Mesothelial cell of epicardium (in vitro differentiated cells): Measurements from ENCODE around the gene APBB1IP. TPM values are rescaled to one million over a fixed set of nuclear protein-coding genes. Genes with fewer than 3 reads are reported as not detected.
"Not testable (repeated sequence)": the region's sequence is repeated elsewhere in the genome, so short reads cannot be mapped to it uniquely, and the experiment has no call there.

ENCODE experiments used
- DNase-seq, 2 experiments: peaks; one replicate each; pipeline ENCODE4 v3.0.0; 2021; ENCODE audit warnings: low spot score in 2 of 2; ENCODE audit not compliant: unreplicated experiment in 2 of 2
- H3K27ac Mint-ChIP-seq: 2 replicates; pipeline ENCODE4 v1.8.0; 2021; ENCODE audit warnings: mixed read lengths
- H3K27me3 Mint-ChIP-seq: 2 replicates; pipeline ENCODE4 v1.8.0; 2021; ENCODE audit warnings: low read depth, mixed read lengths
- H3K36me3 Mint-ChIP-seq: 2 replicates; pipeline ENCODE4 v1.8.0; 2021; ENCODE audit warnings: mixed read lengths
- H3K4me1 Mint-ChIP-seq: 2 replicates; pipeline ENCODE4 v1.8.0; 2021; ENCODE audit warnings: mixed read lengths
- H3K4me3 Mint-ChIP-seq: 2 replicates; pipeline ENCODE4 v1.8.0; 2021; ENCODE audit warnings: mild to moderate bottlenecking, moderate library complexity, mixed read lengths
- H3K9me3 Mint-ChIP-seq: 2 replicates; pipeline ENCODE4 v1.8.0; 2021; ENCODE audit warnings: mixed read lengths
- total RNA-seq: library from RNA; stranded (reverse); gene quantifications from 3 replicates; pipeline ENCODE4 v1.2.1, GENCODE V29; 2021
- TF ChIP-seq, protein P1 (sequence below): fragments of 200-600 bp; sonication (generic); IDR thresholded peaks from one replicate; pipeline ENCODE4 v1.5.0; 2021; ENCODE audit warnings: antibody characterized with exemption; ENCODE audit not compliant: unreplicated experiment

Gene APBB1IP
- total RNA-seq, 1 donor from 2014 or later = 0.22 TPM

DNA sequence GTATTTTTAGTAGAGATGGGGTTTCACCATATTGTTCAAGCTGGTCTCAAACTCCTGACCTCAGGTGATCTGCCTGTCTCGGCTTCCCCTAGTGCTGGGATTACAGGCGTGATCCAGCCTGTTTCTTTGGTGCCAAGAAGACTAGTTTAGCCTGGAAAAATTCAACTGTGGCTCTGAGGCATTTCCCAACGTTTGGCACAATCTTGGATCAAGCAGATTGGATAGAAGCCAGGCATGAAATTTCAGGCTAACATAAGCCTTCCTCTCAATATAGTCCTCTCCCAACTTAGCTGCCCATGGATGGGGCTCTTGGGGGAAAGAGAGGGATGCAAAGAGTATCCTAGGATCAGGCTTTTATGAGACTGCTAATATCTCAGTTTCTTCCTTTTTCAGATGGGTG lies 53.8 kb downstream of the APBB1IP start:
- H3K27ac Mint-ChIP-seq = no peak overlapping the region
- DNase-seq = no peak
- H3K4me3 Mint-ChIP-seq = no peak overlapping the region
- TF ChIP-seq, protein P1, sequence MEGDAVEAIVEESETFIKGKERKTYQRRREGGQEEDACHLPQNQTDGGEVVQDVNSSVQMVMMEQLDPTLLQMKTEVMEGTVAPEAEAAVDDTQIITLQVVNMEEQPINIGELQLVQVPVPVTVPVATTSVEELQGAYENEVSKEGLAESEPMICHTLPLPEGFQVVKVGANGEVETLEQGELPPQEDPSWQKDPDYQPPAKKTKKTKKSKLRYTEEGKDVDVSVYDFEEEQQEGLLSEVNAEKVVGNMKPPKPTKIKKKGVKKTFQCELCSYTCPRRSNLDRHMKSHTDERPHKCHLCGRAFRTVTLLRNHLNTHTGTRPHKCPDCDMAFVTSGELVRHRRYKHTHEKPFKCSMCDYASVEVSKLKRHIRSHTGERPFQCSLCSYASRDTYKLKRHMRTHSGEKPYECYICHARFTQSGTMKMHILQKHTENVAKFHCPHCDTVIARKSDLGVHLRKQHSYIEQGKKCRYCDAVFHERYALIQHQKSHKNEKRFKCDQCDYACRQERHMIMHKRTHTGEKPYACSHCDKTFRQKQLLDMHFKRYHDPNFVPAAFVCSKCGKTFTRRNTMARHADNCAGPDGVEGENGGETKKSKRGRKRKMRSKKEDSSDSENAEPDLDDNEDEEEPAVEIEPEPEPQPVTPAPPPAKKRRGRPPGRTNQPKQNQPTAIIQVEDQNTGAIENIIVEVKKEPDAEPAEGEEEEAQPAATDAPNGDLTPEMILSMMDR = no peak
- H3K9me3 Mint-ChIP-seq = peaks cover 15% of the 10 kb centered on the region
- H3K4me1 Mint-ChIP-seq = peaks cover 7% of the 10 kb centered on the region
- no peaks in the 10 kb centered on the region for H3K27me3 Mint-ChIP-seq
- H3K36me3 Mint-ChIP-seq = no peaks in the 10 kb centered on the region

DNA sequence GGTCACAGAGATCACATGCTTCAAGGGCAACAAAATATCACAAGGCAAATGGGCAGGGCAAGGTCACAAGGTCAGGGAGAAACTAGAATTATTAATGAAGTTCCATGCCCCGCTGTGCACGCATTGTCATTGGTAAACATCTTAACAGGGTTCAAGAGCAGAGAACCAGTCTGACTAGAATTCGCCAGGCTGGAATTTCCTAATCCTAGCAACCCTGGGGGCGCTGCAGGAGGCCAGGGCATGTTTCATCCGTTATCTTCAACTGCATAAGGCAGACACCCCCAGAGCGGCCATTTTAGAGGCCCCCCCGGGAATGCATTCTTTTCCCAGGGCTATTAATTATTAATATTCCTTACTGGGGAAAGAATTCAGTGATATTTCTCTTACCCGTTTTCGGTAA lies 54.6 kb downstream of the APBB1IP start:
- not testable (repeated sequence) for H3K27me3 Mint-ChIP-seq, H3K4me1 Mint-ChIP-seq, H3K27ac Mint-ChIP-seq, DNase-seq, H3K4me3 Mint-ChIP-seq, H3K36me3 Mint-ChIP-seq
- H3K9me3 Mint-ChIP-seq = peaks cover 15% of the 10 kb centered on the region

DNA sequence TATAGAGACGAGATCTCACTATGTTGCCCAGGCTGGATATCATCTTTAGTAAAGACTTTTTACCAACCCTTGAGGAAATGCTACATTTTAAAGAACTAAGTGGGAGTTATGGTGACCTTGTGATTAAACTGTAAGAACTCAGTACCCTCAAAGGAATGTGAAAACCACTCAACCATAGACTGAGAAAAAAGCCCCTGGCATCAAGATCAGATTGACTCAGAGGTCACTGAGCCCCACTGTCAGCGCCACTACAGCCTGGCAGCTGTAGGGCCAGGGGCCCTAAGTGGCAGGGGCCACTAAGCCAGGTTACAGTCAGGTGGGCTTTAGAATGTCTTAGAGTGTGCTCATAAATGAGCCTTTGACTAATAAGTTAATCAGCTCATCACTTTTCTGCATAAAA lies 55.9 kb downstream of the APBB1IP start:
- Mint-ChIP-seq H3K9me3 (peaks cover 15% of the 10 kb centered on the region), H3K4me3 (no peak overlapping the region), H3K4me1 (no peaks in the 10 kb centered on the region), H3K27ac (no peak overlapping the region), H3K27me3 (no peaks in the 10 kb centered on the region), H3K36me3 (no peaks in the 10 kb centered on the region)
- TF ChIP-seq, protein P1 = no peak
- no peak for DNase-seq

DNA sequence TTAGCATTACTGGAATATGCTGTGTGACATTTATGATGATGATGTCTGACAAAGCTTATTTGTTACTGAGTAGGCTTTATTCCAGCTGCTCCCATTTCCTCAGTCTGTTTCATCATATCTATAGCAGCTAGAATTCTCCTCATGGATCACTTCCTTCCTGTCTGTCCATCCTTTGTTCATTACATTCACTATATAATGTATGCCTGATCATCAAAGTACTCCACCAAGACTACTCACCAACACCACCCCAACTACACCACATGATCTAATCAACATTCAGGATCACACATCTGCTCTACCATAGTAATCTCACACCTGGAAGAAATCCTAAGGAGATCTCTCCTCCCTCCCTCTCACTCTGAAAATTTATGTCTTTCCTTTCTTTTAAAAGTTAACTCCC lies 61.3 kb downstream of the APBB1IP start:
- Mint-ChIP-seq H3K27me3 (no peaks in the 10 kb centered on the region), H3K9me3 (no peaks in the 10 kb centered on the region), H3K36me3 (no peaks in the 10 kb centered on the region), H3K4me1 (no peaks in the 10 kb centered on the region), H3K27ac (no peak overlapping the region), H3K4me3 (no peak overlapping the region)
- no peak for DNase-seq
- TF ChIP-seq, protein P1 = no peak

DNA sequence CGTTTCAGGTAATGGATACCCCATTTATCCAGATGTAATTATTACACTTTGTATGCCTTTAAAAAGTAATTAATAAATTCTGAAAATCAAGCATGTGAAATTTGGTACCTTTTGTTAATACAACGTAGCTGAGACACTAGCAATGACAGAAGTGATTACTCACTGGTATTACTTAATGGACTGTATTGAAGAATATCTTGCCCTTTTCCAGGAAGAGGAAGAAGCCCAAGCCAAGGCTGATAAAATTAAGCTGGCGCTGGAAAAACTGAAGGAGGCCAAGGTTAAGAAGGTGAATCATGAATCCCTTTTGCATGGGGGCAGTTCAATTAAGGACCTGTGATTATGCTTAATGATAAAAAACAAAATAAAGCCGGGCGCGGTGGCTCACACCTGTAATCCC lies 64.8 kb downstream of the APBB1IP start:
- no peaks in the 10 kb centered on the region for H3K27me3 Mint-ChIP-seq
- no peak overlapping the region for H3K4me3 Mint-ChIP-seq
- no peaks in the 10 kb centered on the region for H3K36me3 Mint-ChIP-seq
- no peak overlapping the region for H3K27ac Mint-ChIP-seq
- peaks cover 10% of the 10 kb centered on the region for H3K4me1 Mint-ChIP-seq
- TF ChIP-seq, protein P1 = no peak
- no peaks in the 10 kb centered on the region for H3K9me3 Mint-ChIP-seq
- no peak for DNase-seq

DNA sequence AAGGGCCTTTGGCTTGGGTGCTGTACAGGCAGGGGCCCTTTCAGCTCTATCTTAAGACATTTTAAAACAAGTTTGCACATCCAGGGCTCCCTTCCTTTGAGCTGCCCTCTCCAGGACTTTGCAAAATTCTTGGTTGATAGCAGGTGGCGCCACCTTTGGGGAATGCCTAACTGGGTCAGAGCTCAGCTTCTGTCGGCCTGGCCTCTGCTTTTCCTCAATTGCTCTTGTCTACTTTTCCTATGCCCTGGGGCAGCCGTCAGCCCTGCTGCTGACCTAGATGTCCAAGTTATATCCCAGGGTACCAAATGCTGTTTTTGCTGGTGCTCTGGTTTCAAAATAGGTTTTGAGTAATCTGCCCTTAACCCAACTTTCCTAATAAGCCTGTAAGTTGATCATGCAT lies 65.8 kb downstream of the APBB1IP start:
- Mint-ChIP-seq H3K9me3 (peaks cover 4% of the 10 kb centered on the region), H3K27ac (no peak overlapping the region), H3K4me1 (peaks cover 12% of the 10 kb centered on the region), H3K4me3 (no peak overlapping the region), H3K36me3 (no peaks in the 10 kb centered on the region), H3K27me3 (no peaks in the 10 kb centered on the region)
- TF ChIP-seq, protein P1 = no peak
- DNase-seq = no peak

DNA sequence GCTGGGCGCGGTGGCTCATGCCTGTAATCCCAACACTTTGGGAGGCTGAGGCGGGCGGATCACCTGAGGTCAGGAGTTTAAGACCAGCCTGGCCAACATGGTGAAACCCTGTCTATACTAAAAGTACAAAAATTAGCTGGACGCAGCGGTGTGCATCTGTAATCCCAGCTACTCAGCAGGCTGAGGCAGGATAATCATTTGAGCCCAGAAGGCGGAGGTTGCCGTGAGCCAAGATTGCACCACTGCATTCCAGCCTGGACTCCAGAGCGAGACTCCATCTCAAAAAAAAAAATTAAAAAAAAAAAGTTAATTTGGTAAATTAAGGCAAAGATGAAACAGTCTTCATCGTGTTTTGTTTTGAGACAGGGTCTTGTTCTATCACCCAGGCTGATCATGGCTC lies 66.3 kb downstream of the APBB1IP start:
- not testable (repeated sequence) for H3K4me3 Mint-ChIP-seq, H3K27me3 Mint-ChIP-seq, H3K27ac Mint-ChIP-seq, H3K36me3 Mint-ChIP-seq, DNase-seq, H3K9me3 Mint-ChIP-seq
- H3K4me1 Mint-ChIP-seq = peaks cover 12% of the 10 kb centered on the region
